HG03460 (cell line): Measurements from ENCODE around the gene MAK.
"Not testable (repeated sequence)": the region's sequence is repeated elsewhere in the genome, so short reads cannot be mapped to it uniquely, and the experiment has no call there.

Experiments used
- ATAC-seq: cut with Tn5 transposase; IDR thresholded peaks from one replicate; pipeline ENCODE4 v1.9.1; 2021; ENCODE audit not compliant: unreplicated experiment

MAK gene

GRCh38 chr6:10853849-10854300, 15.5 kb upstream of the MAK start:
- ATAC-seq, result not testable (repeated sequence)

- ATAC-seq, result no peak
These were observed 14.1 kb upstream of the MAK start for GRCh38 chr6:10852361-10852960.

GRCh38 chr6:10850728-10851127, 12.4 kb upstream of the MAK start:
- no peak for ATAC-seq

GRCh38 chr6:10849901-10850300, 11.6 kb upstream of the MAK start:
- ATAC-seq, result no peak

- ATAC-seq, result no peak
These were observed 9.3 kb upstream of the MAK start for GRCh38 chr6:10847684-10848083.

- ATAC-seq, result no peak
These were observed 5.2 kb upstream of the MAK start for GRCh38 chr6:10843554-10843953.

- ATAC-seq, result peak; percentile 64
These were observed 525 bp upstream of the MAK start for GRCh38 chr6:10838794-10839333.

- ATAC-seq, result no peak
These were observed 731 bp downstream of the MAK start for GRCh38 chr6:10837622-10837994.

- ATAC-seq, result no peak
These were observed 1.2 kb downstream of the MAK start for GRCh38 chr6:10837009-10837621.

- no peak for ATAC-seq
These were observed 3.5 kb downstream of the MAK start for GRCh38 chr6:10834823-10835222.

- no peak for ATAC-seq
These were observed 6.7 kb downstream of the MAK start for GRCh38 chr6:10831609-10832008.

- no peak for ATAC-seq
These were observed 13.5 kb downstream of the MAK start for GRCh38 chr6:10824819-10825218.

GRCh38 chr6:10824297-10824696, 14.0 kb downstream of the MAK start:
- ATAC-seq, result no peak

- not testable (repeated sequence) for ATAC-seq
These were observed 24.2 kb downstream of the MAK start for GRCh38 chr6:10814176-10814575.

- ATAC-seq, result no peak
These were observed 29.2 kb downstream of the MAK start for GRCh38 chr6:10809098-10809497.

GRCh38 chr6:10808376-10808775, 30.0 kb downstream of the MAK start:
- ATAC-seq, result no peak

GRCh38 chr6:10801224-10801848, 37.0 kb downstream of the MAK start:
- ATAC-seq, result peak; percentile 96

- no peak for ATAC-seq
These were observed 37.5 kb downstream of the MAK start for GRCh38 chr6:10800810-10801209.

- no peak for ATAC-seq
These were observed 44.1 kb downstream of the MAK start for GRCh38 chr6:10794239-10794638.

GRCh38 chr6:10793695-10794094, 44.6 kb downstream of the MAK start:
- ATAC-seq, result no peak

GRCh38 chr6:10793035-10793434, 45.3 kb downstream of the MAK start:
- ATAC-seq, result no peak

GRCh38 chr6:10792101-10792500, 46.2 kb downstream of the MAK start:
- ATAC-seq, result no peak
